ENCODE measurements around the gene CIROP. TPM values are rescaled to one million over a fixed set of nuclear protein-coding genes. Genes with fewer than 3 reads are reported as not detected.
A peak's percentile ranks its signal among the peaks of the same experiment; 100 is the strongest.

Gene CIROP
- total RNA-seq, 1 donor from 2014 or later: not detected

DNA sequence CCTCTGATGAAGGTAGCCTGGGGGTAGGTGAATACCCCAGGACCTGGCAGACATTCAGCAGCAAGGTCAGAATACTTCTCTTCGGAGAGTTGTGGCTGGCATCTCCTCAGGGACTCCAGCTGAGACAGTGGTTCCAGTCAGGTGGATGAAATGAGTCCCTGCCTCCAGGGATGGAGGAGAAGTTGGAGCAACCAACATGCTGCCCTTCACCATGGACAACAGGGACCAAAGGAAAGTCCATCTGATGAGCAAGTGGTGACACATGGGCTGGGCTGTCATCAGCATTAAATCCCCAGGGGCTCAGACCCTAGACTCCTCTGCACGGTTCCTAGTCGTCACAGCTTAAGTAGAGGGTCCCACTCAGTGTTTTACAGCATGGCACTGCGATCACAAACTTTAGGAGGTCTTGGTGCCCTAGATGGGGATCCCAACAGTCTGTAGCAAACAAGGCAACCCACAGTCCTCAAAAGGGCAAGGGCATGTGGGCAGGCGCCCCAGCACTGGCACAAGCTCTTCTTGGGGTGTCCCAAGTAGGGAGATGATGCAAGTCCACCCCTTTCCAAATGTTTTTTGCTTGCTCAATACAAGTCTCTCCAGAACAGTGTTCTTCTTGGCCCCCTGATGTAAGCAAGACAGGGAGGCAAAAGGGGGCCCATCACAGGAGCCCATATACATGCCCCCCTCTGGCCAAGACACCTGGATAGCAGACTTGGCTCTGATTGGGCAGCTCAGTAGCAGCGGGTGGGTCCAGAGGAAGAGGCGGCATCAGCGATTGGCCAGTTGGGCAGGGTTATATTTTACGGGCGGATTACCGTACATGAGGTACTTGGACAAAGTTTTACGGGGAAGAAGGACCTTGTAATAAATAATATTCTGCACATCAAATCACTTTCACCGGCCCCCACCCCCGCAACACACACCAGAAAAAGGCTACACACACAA, 36.7 kb downstream of the CIROP start:
- TF ChIP-seq, protein P1, sequence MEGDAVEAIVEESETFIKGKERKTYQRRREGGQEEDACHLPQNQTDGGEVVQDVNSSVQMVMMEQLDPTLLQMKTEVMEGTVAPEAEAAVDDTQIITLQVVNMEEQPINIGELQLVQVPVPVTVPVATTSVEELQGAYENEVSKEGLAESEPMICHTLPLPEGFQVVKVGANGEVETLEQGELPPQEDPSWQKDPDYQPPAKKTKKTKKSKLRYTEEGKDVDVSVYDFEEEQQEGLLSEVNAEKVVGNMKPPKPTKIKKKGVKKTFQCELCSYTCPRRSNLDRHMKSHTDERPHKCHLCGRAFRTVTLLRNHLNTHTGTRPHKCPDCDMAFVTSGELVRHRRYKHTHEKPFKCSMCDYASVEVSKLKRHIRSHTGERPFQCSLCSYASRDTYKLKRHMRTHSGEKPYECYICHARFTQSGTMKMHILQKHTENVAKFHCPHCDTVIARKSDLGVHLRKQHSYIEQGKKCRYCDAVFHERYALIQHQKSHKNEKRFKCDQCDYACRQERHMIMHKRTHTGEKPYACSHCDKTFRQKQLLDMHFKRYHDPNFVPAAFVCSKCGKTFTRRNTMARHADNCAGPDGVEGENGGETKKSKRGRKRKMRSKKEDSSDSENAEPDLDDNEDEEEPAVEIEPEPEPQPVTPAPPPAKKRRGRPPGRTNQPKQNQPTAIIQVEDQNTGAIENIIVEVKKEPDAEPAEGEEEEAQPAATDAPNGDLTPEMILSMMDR (IDR thresholded peaks at IDR 0.05; ENCODE audit: borderline replicate concordance): no peak
- Histone ChIP-seq H3K36me3 (peaks cover 67% of the 10 kb centered on the region), H3K9me3 (replicated peaks) (no peaks in the 10 kb centered on the region), H3K27ac (replicated peaks) (no peak overlapping the region), H3K27me3 (ENCODE audit: low read depth) (no peaks in the 10 kb centered on the region), H3K4me1 (peaks cover 52% of the 10 kb centered on the region), H3K4me3 (no peak overlapping the region)
- DNase-seq: no peak
- intact Hi-C loops (cut with micrococcal nuclease): no loop called here

DNA sequence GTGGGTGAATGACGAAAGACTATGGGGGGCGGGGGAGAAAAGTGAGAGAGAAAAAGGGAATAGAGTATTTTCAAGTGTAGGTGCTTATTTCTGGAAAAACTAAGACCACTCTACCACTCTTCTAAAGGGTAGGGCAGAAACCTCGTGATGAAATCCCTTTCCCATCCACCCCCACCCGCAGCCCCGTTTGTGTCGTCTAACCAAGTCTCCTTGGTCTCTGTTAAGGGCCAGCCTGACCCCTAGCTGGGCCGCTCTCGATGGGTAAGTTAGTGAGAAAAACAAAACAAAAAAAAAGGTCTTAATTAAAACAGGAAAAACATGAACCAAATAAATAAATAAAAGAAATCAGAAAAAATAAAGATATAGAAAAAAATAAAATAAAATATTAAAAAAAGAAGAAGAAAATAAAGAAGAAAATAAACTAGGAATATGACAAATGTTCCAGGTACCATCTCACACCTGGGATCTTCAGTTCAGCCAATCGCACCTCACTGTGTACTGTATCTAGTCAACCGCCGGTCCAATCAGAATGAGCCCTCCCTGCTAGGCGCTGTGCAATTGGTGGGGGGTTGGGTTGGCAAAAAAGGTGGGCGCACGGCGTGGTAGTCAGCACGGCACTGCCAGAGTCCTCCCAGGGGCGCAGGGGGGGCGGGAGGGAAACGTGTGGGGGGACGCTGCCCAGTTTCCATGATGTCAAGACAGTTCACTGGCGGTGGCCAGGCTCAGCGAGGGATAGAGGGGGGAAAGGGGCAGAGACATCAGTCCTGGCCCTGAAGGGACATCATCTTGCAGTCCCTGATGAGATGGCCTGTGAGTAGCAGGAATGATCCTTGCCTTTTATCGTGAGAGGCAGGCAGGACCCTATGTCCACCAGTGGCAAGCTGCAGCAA, 37.7 kb downstream of the CIROP start:
- Histone ChIP-seq H3K4me1 (peaks cover 50% of the 10 kb centered on the region), H3K9me3 (replicated peaks) (no peaks in the 10 kb centered on the region), H3K27me3 (ENCODE audit: low read depth) (no peaks in the 10 kb centered on the region), H3K4me3 (no peak overlapping the region), H3K27ac (replicated peaks) (no peak overlapping the region), H3K36me3 (peaks cover 67% of the 10 kb centered on the region)
- intact Hi-C loops (cut with micrococcal nuclease): no loop called here
- TF ChIP-seq, protein P1 (IDR thresholded peaks at IDR 0.05; ENCODE audit: borderline replicate concordance): no peak
- DNase-seq: no peak

GRCh38 chr14:23066368-23066767, 38.4 kb downstream of the CIROP start:
- H3K36me3 ChIP-seq: peaks cover 74% of the 10 kb centered on the region
- intact Hi-C loops (cut with micrococcal nuclease): no loop called here
- H3K9me3 ChIP-seq (replicated peaks): no peaks in the 10 kb centered on the region
- TF ChIP-seq, protein P1 (IDR thresholded peaks at IDR 0.05; ENCODE audit: borderline replicate concordance): no peak
- H3K4me3 ChIP-seq: no peak overlapping the region
- H3K27me3 ChIP-seq (ENCODE audit: low read depth): no peaks in the 10 kb centered on the region
- no peak overlapping the region for H3K27ac ChIP-seq (replicated peaks)
- peaks cover 48% of the 10 kb centered on the region for H3K4me1 ChIP-seq
- no peak for DNase-seq

- Histone ChIP-seq H3K27ac (replicated peaks) (no peak overlapping the region), H3K36me3 (peaks cover 100% of the 10 kb centered on the region), H3K4me1 (peaks cover 25% of the 10 kb centered on the region), H3K4me3 (no peak overlapping the region), H3K27me3 (ENCODE audit: low read depth) (no peaks in the 10 kb centered on the region), H3K9me3 (replicated peaks) (no peaks in the 10 kb centered on the region)
- DNase-seq: no peak
- intact Hi-C loops (cut with micrococcal nuclease): no loop called here
- TF ChIP-seq, protein P1 (IDR thresholded peaks at IDR 0.05; ENCODE audit: borderline replicate concordance): no peak
Observed at GRCh38 chr14:23063601-23064000, 41.2 kb downstream of the CIROP start.

- no peaks in the 10 kb centered on the region for H3K27me3 ChIP-seq (ENCODE audit: low read depth)
- no peak overlapping the region for H3K4me3 ChIP-seq
- no peaks in the 10 kb centered on the region for H3K9me3 ChIP-seq (replicated peaks)
- H3K4me1 ChIP-seq: peaks cover 29% of the 10 kb centered on the region
- H3K27ac ChIP-seq (replicated peaks): peak overlapping the region; percentile 27
- no peak for DNase-seq
- H3K36me3 ChIP-seq: peaks cover 86% of the 10 kb centered on the region
- intact Hi-C loops (cut with micrococcal nuclease): no loop called here
- TF ChIP-seq, protein P1 (IDR thresholded peaks at IDR 0.05; ENCODE audit: borderline replicate concordance): no peak
Observed at GRCh38 chr14:23062002-23062401, 42.8 kb downstream of the CIROP start.

All from left ventricle myocardium inferior (tissue), 1 donor.